NK-92 treated with Interleukin-12 subunit alpha and Interleukin-12 subunit beta, amount 100 ng/mL, for 24 hours (cell line): ENCODE measurements around the gene RBMS1.

Source experiments
- DNase-seq: peaks from one replicate; lab custom pipeline; 2025; lab: John Stamatoyannopoulos, UW

The RBMS1 gene

DNA sequence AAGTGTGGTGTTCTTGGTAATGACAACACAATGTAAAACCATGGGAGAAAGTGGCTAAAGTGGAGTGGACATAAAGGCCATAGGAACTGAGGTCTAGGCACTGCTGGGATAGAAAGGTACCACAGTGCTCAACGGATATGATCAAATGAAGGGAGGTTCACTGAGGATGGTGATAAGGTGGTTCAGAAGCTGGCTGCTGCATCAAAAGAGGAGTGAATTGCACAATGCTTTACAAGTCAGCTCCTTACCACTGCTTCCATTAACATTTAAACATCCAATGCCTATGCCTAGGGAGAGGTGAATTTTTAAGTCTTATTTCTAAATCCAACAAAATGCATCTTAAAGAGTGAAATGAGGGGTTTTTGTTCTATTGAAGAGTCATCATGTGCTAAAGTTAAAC lies 193.4 kb downstream of the RBMS1 start:
- no peak for DNase-seq

DNA sequence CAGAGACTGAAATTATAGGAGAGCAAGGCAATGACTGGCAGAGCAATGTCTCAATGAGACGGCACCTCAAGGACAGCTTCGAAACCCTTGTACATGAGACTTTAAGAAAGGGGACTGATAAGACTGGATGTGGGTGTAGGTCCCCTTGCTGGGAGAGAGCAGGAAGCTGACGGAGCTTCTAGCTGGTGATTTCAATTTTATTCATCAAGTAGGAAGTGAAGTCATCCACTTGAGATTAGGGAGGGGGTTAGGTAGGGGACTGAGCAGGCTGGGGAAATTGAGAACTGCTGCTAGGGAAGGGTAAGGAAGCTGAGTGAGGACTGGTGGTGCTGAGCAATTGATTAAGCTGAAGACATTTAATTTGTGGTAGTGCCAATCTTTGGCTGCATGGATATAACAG lies 194.1 kb downstream of the RBMS1 start:
- no peak for DNase-seq

DNA sequence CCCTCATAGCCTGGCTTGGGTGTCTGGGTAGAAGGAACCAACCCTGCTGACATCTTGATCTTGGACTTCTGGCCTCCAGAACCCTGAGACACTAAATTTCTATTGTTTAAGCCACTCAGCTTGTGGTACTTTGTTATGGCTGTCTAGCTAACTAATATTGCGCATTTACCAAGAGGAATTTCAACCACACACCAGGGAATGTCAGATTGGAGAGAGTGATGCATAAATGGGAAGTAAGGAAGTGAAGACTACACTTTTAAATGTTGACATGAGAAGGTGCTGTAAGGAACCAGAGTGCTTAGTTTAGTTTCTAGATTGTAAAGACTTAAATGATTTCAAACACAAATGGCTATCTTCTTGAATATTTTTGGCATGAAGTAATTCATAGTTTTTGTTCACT lies 194.6 kb downstream of the RBMS1 start:
- DNase-seq = no peak

DNA sequence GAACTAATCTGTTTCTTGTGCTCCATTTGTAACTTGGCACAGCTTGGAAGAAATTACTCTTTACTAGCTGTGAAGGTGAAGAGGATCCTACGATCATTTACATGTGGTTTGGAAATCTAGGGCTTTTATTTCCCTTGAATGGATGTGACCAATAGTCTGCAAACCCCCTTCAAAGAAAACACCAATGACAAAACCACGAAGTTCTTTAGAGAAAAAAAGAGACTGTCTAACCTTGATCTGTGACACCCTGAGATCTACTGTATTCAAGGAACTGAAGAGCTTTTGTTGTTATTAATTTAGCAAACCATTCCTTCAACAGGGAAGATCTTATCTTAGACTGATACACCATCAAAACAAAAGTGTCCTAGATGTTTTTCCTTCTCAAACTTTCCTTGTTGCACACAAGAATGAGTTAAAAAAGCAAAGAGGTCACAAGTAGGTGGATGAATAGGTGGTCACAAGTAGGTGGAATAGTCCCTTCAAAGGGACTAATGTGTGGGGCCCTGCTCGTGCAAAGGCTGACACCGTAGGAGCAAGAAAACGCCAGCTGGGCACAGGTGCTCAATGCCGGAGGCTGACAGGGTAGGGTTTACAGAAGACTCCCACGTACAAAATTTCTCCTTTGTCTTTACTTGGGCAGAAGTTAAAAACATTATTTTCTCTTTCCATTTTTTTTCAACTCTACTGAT lies 197.9 kb downstream of the RBMS1 start:
- DNase-seq = no peak

DNA sequence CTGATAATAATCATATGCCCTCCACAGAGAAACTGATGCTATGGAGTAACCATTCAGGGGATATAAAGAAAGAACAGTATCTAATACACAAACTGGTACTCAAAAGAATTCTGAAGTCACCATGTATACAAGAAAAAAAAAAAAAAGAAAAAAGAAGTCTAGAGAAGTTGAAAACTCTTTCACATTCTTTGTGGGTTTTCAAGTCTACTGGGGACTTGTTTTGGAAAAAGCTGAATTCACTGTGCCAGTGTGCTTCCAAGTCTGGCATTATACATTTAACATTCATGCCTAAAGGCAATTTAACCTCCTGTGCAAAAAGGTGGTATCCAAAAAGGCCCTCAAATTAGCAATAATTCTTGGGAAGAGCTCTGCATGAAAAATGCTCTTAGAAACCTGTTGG lies 198.7 kb downstream of the RBMS1 start:
- DNase-seq = no peak

DNA sequence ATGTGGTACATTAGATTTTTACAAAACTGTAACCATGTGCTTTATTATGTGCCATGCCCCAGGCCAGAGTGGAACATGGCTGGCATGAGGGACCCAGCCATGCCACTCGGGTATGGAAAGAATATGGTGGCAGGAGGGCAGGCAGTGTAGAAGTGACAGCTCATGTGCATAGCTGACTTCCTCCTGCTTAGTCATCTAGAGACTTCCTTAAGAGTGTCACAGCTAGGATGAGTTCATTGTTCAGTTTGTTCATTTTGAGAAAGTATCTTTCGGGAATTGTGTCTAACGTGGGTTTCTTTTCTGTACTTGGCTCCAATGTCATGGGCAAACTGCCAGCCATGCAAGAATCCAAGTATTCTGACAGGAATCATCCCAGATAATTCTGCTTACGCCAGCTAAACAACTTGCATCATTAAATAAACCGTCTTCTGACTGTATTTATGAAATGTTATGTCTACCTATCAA lies 199.2 kb downstream of the RBMS1 start:
- no peak for DNase-seq

DNA sequence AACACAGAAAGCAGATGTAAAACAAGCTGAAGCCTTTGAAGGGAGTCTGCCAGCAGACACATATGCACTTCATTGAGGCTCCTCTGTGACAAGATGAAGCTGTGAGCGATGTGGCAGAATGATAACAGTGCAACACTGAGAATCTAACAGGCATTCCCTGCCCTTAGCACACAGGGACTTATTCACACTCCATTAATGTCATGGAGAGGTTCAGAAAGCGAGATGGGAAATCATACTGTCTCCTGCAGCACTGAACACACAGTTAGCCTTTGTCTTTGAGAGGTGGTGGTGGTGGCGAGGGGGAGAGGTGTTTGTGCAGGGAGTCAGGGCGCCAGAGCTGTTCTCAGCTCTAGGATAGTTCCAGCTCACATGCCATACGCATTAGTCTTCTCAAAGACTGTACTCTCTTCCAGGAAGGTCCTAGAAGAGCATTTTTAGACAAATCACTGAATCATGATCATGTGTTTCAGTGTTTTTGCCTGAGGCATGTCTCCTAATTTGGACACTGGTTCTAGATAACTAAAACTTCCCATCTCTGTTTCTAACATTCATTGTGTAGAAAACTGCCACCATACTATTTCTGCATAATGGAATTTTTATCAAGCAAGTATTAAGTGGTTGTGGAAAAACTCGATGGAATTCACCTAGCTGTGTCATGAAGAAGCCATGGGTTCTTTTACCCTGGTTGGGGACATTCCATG lies 200.1 kb downstream of the RBMS1 start:
- no peak for DNase-seq

DNA sequence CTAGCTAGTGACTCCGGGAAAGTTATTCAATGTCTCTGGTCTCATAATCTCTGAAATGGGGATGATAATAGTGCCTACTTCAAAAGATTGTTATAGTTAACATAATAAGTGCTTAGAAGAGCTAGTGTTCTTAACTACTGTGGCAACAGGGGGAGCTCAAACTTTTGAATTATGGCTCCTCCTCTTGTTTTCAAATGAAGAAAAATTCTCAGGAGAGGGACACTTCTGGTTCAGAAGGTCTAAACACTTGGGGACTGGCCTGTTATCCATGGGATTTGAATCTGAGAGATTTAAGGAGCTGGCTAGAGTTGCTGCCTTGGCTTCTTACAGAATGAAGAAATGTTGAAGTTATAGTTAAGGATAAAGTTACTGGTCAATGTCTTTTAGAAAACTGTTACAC lies 201.4 kb downstream of the RBMS1 start:
- no peak for DNase-seq

DNA sequence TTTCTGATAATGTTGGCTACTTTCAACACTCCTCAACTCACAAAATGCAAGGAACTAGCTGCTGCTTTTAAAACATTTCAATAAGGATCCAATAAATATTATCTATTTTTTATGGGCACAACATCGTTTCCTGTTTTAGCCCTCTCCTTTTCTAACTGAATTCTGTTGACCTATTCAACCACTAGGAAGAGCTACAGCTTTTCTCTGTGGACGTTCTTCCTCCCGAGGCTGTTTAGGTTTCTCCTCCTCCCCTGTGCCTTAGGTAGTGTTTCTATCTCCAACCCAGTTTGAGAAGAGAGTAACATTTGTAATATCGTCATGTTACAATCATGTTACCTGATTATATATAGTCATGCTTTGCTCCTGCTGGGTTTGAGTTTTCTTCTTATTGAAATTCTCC lies 202.2 kb downstream of the RBMS1 start:
- no peak for DNase-seq

DNA sequence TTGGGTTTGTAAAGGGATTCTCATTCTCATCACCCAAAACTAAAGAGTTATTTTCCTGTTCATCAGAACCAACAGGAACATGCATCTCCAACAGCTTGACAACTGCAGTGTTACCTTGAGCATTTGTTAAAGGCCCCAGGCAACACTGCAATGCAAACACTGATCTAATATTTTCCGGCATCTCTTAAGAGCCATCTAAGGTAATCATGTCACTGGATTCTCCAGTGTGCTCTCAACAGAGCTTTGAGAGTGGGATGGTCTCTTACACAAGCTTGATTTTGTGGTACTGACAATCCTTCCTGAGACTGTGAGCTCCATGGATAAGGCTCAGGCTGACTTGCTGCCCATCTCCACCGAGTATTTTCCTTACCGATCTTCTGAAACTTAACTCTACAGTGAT lies 203.0 kb downstream of the RBMS1 start:
- no peak for DNase-seq

DNA sequence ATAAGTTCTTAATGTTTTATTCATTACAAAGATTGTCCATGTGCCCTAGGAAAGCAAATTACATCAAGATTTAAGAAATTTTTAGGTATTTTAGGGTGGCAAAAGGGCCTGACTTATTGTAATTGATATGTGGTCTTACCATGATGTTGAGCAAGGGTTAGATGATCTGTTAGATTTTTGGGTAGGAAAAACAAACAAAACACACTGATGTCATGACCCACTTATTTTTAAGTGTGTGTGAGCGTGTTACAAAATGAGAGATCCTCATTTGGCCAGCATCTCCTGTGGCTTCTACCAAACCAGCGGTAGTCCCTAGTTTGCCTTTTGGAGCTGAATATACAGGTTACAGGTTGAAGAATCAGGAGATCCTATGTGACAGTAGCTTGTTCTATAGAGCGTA lies 203.8 kb downstream of the RBMS1 start:
- DNase-seq = no peak

DNA sequence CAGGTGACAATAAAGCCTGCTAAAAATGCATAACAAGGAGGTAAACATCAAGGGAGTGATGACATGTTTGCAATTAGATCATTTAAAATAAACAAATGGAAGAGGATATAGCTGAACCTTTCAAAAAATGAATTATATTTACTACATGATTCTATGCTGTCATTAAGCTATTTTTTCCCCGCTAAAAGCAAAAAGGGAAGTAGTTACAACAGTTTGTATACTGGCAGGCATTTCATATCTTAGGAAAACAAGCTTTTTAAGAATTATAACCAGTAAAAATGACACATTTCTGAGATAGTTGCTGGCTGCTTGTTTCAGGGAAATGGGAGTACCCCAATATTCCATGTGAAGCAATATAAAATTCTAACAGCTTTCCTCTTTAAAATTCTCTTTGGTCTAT lies 204.5 kb downstream of the RBMS1 start:
- no peak for DNase-seq

DNA sequence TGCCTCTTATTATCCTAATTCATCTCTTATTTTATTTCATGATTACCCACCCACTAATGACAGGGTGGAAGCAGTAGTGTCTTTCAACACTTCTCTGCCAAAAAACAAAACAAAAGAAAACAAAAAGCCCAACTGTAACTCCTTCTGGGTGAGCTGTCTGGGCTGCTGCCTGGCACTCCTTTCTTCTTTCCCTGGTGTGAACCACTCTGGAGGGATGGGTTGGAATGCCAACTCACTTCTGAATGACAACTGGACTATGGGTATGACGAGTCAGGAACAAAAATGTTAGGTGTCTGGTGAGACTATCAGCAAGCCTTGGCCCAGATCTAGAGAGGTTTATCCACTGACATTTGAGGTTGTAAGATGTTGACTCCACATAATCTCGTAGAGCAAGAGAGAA lies 205.3 kb downstream of the RBMS1 start:
- DNase-seq = no peak

DNA sequence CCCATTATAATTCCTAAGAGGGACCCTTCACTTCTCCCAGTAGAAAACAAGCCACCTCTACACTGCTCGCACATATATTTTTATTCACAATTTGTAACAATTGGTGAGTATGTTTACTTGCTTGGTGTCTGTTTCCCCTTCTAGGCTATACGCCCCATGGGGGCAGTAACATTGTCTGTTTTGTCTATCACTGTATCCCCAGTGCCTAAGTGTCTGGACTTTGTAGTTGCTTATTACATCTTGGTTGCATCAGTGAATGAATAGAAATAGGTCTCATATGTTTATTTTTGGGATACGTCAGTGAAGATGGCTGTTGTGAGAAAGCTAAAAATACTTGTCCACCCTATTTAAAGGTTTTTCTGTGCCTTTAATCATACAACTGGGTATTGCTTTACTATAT lies 206.1 kb downstream of the RBMS1 start:
- no peak for DNase-seq

DNA sequence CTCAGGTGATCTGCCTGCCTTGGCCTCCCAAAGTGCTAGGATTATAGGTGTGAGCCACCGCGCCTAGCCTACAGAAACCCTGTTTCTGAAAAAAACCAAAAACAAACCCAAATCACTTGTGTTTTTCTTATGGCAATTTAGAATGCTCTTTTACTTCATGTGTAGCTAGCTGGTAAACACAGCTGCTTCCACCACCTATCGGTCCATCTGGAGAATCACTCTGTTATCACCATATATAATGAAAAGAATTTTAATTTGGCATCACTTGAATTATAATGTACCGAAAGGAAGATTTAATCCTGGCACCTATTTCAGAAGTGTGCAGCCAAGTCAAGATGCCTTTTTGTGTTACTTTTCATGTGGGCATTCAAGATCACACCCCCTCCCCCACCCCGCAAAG lies 207.1 kb downstream of the RBMS1 start:
- no peak for DNase-seq

DNA sequence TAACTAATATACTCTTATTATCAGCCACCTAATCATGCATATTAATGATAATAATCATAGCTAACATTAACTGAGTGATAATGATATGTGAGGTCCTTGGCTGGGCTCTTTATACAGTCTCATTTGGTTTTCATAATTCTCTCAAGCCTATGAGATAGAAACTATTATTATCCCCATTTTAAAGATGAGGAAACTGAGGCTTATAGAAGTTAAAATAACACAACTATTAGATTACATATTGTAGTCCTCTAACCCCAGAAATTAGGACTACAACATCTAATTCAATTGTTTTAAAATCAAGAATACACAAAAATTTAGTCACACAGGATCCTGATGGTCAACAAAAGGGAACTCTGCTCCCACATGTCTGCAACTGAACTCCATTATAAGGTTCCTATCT lies 209.9 kb downstream of the RBMS1 start:
- no peak for DNase-seq

DNA sequence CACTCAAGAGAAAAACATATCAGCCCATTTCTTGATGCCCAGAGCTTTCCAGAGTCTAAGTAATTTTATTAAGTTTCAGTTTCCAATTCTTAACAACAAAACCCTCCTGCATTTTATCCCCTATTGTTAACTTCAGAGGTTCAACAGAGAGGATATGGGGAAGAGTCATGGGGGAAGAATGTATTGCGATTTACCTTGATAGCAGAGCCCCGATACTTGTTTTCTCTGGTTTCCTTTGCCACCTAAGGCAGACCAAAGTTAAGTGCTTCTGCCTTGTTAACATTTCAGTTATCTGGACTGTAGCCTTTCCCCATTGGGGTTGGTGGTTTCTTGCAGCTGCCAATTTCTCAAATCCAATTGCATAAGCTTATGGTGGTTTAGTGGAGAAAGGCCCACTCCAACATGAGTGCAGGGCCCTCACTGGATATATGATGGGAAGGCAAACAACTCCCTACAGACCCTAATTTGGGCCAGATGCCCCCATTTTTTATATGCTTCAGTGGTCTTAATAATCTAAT lies 211.5 kb downstream of the RBMS1 start:
- DNase-seq = no peak

DNA sequence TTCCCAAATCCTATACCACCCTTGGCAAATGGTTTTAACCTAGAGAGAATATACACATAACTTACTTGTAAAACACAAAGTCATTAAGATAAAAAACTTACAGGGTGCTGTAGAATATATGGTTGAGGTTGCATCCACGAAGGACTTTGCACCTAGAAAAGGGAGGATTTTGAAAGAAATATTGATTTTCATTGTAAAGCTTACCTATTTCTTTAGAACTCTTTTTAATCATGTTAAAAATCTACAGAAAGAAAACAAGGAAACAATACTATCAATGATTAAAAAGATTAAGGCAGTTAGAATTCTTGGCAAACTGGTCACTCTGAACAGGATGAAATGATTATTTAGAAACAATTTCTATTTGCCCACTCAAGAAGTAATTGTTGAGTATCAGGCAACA lies 212.4 kb downstream of the RBMS1 start:
- DNase-seq = no peak

DNA sequence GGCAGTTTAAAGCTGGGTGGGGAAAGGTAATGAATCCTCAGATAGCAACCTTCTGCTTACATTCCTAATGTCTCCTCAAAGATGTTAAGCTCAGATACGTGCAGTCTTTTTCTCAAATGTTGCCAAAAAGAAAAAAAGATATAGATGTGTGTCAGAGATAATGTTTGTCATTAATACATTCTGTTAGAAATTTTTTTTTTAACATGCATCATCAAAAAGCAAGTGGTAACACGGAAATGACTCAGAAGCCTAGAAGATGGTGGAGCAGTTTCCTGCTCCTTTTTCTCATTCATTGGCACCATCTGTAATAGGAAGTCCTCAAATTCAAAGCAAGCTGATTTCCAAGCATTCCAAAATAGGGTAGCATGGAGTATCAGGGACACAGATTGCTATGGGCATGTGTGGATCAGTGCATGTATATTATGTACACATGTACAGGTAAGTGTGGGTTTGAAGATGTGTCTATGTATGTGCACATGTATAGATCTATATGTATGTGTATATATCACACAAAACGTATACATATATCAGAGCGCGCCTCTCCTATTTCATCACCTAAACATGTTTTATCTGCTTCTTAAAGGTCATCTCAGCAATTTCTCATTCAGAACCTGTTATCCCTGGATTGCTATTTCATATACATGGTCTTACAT lies 213.7 kb downstream of the RBMS1 start:
- no peak for DNase-seq

DNA sequence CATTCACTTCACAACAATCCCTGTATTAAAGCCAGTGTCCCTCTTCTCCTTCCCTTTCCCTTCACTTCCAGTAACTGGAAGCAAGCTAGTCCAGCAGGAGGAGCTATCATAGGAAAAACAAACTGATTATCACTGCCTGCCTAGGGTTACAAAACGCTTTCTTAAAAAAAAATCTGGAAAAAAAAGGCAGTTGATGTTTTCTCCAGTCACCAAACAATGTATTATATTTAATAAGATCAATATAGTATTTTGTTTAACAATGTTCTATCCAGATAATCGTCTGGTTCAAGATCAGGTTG lies 214.8 kb downstream of the RBMS1 start:
- no peak for DNase-seq

DNA sequence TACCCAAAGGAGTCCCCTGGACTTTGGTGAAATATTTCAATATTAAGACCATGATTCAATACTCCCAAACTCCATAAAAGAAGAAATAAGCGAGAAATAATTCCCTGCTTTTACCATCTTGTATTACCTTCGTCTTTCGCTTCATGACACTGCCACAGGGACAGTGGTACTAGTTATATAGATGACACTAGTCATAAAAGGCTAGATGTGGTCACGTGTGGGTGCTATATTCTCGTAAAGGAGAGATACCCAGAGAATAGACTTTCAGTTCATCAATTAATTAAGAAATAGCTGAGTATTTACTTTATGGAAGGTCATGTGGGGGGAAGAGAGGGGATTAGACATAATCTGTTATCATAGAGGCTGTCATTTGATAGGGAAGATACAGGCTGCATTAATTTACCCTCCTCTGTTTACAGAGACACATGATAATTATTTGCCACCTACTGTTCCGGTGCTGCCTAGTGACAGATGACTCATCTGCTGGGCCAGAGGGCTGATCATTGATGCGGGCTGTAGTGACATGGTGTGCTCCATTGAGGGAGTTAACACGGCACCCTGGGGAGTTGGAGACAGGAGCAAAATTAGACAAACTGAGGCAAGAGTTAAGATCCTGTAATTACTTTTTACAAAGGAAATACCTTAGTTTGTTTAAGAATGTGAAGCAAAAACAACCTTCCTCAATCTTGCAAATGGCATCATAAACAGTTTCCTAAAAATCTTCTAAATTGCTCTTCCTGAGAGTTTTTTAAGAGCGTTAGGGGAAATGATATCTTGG lies 215.3 kb downstream of the RBMS1 start:
- no peak for DNase-seq

DNA sequence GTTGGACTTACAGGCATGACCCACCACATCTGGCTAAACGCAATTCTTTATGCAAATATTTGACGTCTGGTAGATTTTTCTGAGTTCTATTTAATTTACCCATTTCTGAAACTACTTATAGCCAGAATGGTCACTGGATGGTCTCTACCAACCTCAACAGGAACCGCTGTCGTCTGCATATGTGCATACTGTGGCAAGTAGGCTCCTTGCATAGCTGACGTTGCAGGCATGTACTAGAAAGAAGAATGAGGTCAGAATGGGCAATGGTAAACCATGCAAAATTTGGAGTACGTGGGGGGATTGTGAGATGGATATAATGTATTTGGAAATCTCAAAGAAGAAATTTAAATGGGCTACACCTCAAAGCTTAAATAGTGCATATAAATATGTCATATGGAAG lies 216.5 kb downstream of the RBMS1 start:
- DNase-seq = no peak

DNA sequence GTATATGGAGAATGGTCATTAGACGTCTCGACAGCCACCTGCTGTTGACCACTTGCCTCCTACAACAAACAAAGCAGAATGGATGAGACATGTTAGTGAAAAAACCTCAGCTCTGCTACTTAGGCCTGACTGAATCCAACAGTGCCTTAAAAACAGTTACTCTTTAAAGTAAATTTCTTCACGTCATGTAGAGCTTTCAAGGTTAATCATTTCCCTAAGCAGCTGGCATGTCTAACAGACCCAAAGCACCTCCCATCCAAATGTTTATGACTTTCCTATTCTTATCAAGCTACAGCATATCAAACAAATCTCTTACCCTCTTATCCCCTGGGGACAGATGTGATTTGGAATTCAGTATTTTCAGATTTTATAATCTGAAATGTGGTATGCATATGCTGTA lies 218.0 kb downstream of the RBMS1 start:
- DNase-seq = no peak
